Activated CD8-positive, alpha-beta memory T cell treated with anti-CD3 and anti-CD28 coated beads, Interleukin-2, amount 50 U/mL, for 48 hours (primary cell): Measurements from ENCODE around the gene NRG3.
"Not testable (repeated sequence)": the region's sequence is repeated elsewhere in the genome, so short reads cannot be mapped to it uniquely, and the experiment has no call there.

Source experiments
- DNase-seq: peaks from one replicate; pipeline ENCODE4 v3.0.0-alpha.2; 2020

Gene NRG3

GRCh38 chr10:82949816-82950575, 1075.0 kb downstream of the NRG3 start:
- DNase-seq, result no peak

GRCh38 chr10:82953331-82953730, 1078.3 kb downstream of the NRG3 start:
- no peak for DNase-seq

- DNase-seq, result no peak
Observed at GRCh38 chr10:82953909-82954308, 1078.9 kb downstream of the NRG3 start.

GRCh38 chr10:82960421-82961060, 1085.5 kb downstream of the NRG3 start:
- DNase-seq, result not testable (repeated sequence)

- no peak for DNase-seq
Observed at GRCh38 chr10:82961864-82962263, 1086.9 kb downstream of the NRG3 start.

GRCh38 chr10:82966130-82966529, 1091.1 kb downstream of the NRG3 start:
- DNase-seq, result no peak

GRCh38 chr10:82968533-82968932, 1093.5 kb downstream of the NRG3 start:
- DNase-seq, result no peak

- no peak for DNase-seq
Observed at GRCh38 chr10:82969405-82969804, 1094.4 kb downstream of the NRG3 start.

GRCh38 chr10:82980321-82980720, 1105.3 kb downstream of the NRG3 start:
- no peak for DNase-seq

GRCh38 chr10:82981137-82981723, 1106.2 kb downstream of the NRG3 start:
- DNase-seq, result no peak

- DNase-seq, result no peak
Observed at GRCh38 chr10:82982110-82982608, 1107.2 kb downstream of the NRG3 start.

GRCh38 chr10:82986216-82986615, 1111.2 kb downstream of the NRG3 start:
- no peak for DNase-seq

GRCh38 chr10:83006479-83006878, 1131.5 kb downstream of the NRG3 start:
- DNase-seq, result not testable (repeated sequence)

- no peak for DNase-seq
Observed at GRCh38 chr10:83007510-83007909, 1132.5 kb downstream of the NRG3 start.

- DNase-seq, result no peak
Observed at GRCh38 chr10:83012866-83013265, 1137.9 kb downstream of the NRG3 start.

GRCh38 chr10:83017076-83017867, 1142.3 kb downstream of the NRG3 start:
- no peak for DNase-seq

- no peak for DNase-seq
Observed at GRCh38 chr10:83023662-83024061, 1148.7 kb downstream of the NRG3 start.
